Neural progenitor cell (in vitro differentiated cells): ENCODE measurements around the gene KRT222. TPM values are rescaled to one million over a fixed set of nuclear protein-coding genes. Genes with fewer than 3 reads are reported as not detected.

Source experiments
- DNase-seq: peaks from one replicate; pipeline ENCODE4 v3.0.0-alpha.2; 2016; ENCODE audit warnings: low spot score
- H2AFZ ChIP-seq: fragments of 200-600 bp; sonication (generic); replicated peaks from 2 replicates; pipeline ENCODE4 v1.6.1; 2016; ENCODE audit warnings: antibody characterized with exemption
- H3F3A ChIP-seq: fragments of 200-600 bp; sonication (generic); 2 replicates; pipeline ENCODE4 v1.6.1; 2016; ENCODE audit warnings: antibody characterized with exemption, low read depth
- H3K27ac ChIP-seq: fragments of 200-600 bp; sonication (generic); 2 replicates; pipeline ENCODE4 v1.5.1; 2016; ENCODE audit warnings: mild to moderate bottlenecking
- H3K27me3 ChIP-seq: fragments of 200-600 bp; sonication (generic); 2 replicates; pipeline ENCODE4 v1.6.1; 2016; ENCODE audit warnings: mild to moderate bottlenecking, moderate library complexity
- H3K36me3 ChIP-seq: fragments of 200-600 bp; sonication (generic); 2 replicates; pipeline ENCODE4 v1.5.1; 2016
- H3K4me1 ChIP-seq: fragments of 200-600 bp; sonication (generic); 2 replicates; pipeline ENCODE4 v1.6.1; 2016; ENCODE audit warnings: mixed run types
- H3K4me2 ChIP-seq: fragments of 200-600 bp; sonication (generic); 2 replicates; pipeline ENCODE4 v1.6.1; 2016
- H3K4me3 ChIP-seq: fragments of 200-600 bp; sonication (generic); 2 replicates; pipeline ENCODE4 v1.5.1; 2016
- H3K79me2 ChIP-seq: fragments of 200-600 bp; sonication (generic); 2 replicates; pipeline ENCODE4 v1.6.1; 2016; ENCODE audit warnings: low read depth
- H3K9ac ChIP-seq: fragments of 200-600 bp; sonication (generic); 2 replicates; pipeline ENCODE4 v1.6.1; 2016
- H3K9me3 ChIP-seq: fragments of 200-600 bp; sonication (generic); 2 replicates; pipeline ENCODE4 v1.5.1; 2016; ENCODE audit warnings: low read depth
- H4K20me1 ChIP-seq: fragments of 200-600 bp; sonication (generic); 2 replicates; pipeline ENCODE4 v1.6.1; 2016; ENCODE audit warnings: low read depth
- H3K27ac Mint-ChIP-seq: 3 replicates; pipeline ENCODE4 v1.8.0; 2021; ENCODE audit warnings: mixed read lengths
- H3K27me3 Mint-ChIP-seq: 2 replicates; pipeline ENCODE4 v1.8.0; 2022; ENCODE audit warnings: low read depth, mild to moderate bottlenecking, inconsistent platforms, moderate library complexity, mixed read lengths; ENCODE audit not compliant: insufficient read depth
- H3K36me3 Mint-ChIP-seq: 3 replicates; pipeline ENCODE4 v1.8.0; 2021; ENCODE audit warnings: mixed read lengths
- H3K4me1 Mint-ChIP-seq: 3 replicates; pipeline ENCODE4 v1.8.0; 2021; ENCODE audit warnings: mixed read lengths
- H3K4me3 Mint-ChIP-seq: 3 replicates; pipeline ENCODE4 v1.8.0; 2021; ENCODE audit warnings: mild to moderate bottlenecking, moderate library complexity, mixed read lengths
- H3K9me3 Mint-ChIP-seq: 3 replicates; pipeline ENCODE4 v1.8.0; 2020; ENCODE audit warnings: mixed read lengths
- EZH2 ChIP-seq: fragments of 200-600 bp; sonication (generic); IDR thresholded peaks from 2 replicates; pipeline ENCODE4 v1.6.1; 2017; ENCODE audit warnings: antibody characterized with exemption, mild to moderate bottlenecking, moderate library complexity
- EZH2phosphoT487 ChIP-seq: fragments of 200-600 bp; sonication (generic); IDR thresholded peaks from 2 replicates; pipeline ENCODE4 v1.6.1; 2017; ENCODE audit warnings: antibody characterized with exemption
- total RNA-seq: library from RNA; depleted of rRNA; stranded (reverse); fragments of >200 nt; gene quantifications from 2 replicates; pipeline ENCODE4 v1.2.3, GENCODE V29; 2015; ENCODE audit warnings: low replicate concordance
- TF ChIP-seq, protein P1 (sequence below): fragments of 200-600 bp; sonication (generic); IDR thresholded peaks from 2 replicates; pipeline ENCODE4 v1.5.1; 2017; ENCODE audit warnings: antibody characterized with exemption, mild to moderate bottlenecking

The KRT222 gene
- total RNA-seq, 1 donor from 2014 or later, result 0.39 TPM

DNA sequence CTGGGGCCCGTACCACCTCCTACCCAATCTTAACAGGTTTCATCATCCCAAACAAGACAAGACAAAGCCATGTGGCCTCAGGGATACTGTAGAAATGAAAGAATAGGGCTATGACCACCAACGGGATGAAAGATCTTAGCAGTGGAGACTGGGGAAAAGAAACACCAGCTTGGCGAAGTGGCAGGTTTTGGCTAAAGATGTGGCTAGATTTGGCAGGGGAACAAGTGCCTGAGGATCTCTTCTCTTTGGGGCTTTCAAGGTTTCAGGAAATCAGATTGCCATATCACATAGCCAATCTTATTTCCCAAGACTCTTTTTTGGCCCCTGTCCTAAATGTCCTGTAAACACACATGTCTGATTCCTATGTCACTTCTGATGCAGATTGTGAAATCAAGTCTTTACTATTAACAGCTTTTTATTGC, 31.7 kb upstream of the KRT222 start:
- H3K79me2 ChIP-seq, result no peaks in the 10 kb centered on the region
- H2AFZ ChIP-seq, result peak overlapping the region; percentile 61
- no peaks in the 10 kb centered on the region for H3K9me3 ChIP-seq
- no peak overlapping the region for H3K9ac ChIP-seq
- H3K4me1 ChIP-seq, result peaks cover 6% of the 10 kb centered on the region
- H3K27ac ChIP-seq, result no peak overlapping the region
- no peaks in the 10 kb centered on the region for H3F3A ChIP-seq
- no peaks in the 10 kb centered on the region for H4K20me1 ChIP-seq
- H3K27ac Mint-ChIP-seq, result no peak overlapping the region
- no peak for DNase-seq
- no peak overlapping the region for H3K4me2 ChIP-seq
- no peaks in the 10 kb centered on the region for H3K36me3 ChIP-seq
- no peaks in the 10 kb centered on the region for H3K9me3 Mint-ChIP-seq
- no peaks in the 10 kb centered on the region for H3K36me3 Mint-ChIP-seq
- no peaks in the 10 kb centered on the region for H3K27me3 ChIP-seq
- no peak overlapping the region for H3K4me3 ChIP-seq
- no peak overlapping the region for H3K4me3 Mint-ChIP-seq
- TF ChIP-seq EZH2 (no peak), EZH2phosphoT487 (no peak)
- TF ChIP-seq, protein P1, sequence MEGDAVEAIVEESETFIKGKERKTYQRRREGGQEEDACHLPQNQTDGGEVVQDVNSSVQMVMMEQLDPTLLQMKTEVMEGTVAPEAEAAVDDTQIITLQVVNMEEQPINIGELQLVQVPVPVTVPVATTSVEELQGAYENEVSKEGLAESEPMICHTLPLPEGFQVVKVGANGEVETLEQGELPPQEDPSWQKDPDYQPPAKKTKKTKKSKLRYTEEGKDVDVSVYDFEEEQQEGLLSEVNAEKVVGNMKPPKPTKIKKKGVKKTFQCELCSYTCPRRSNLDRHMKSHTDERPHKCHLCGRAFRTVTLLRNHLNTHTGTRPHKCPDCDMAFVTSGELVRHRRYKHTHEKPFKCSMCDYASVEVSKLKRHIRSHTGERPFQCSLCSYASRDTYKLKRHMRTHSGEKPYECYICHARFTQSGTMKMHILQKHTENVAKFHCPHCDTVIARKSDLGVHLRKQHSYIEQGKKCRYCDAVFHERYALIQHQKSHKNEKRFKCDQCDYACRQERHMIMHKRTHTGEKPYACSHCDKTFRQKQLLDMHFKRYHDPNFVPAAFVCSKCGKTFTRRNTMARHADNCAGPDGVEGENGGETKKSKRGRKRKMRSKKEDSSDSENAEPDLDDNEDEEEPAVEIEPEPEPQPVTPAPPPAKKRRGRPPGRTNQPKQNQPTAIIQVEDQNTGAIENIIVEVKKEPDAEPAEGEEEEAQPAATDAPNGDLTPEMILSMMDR, result no peak
- H3K4me1 Mint-ChIP-seq, result no peaks in the 10 kb centered on the region
- no peaks in the 10 kb centered on the region for H3K27me3 Mint-ChIP-seq

GRCh38 chr17:40695874-40696472, 31.0 kb upstream of the KRT222 start:
- Mint-ChIP-seq H3K27me3 (no peaks in the 10 kb centered on the region), H3K4me1 (no peaks in the 10 kb centered on the region), H3K36me3 (no peaks in the 10 kb centered on the region), H3K27ac (no peak overlapping the region), H3K4me3 (no peak overlapping the region), H3K9me3 (no peaks in the 10 kb centered on the region)
- Histone ChIP-seq H3K79me2 (no peaks in the 10 kb centered on the region), H3K9ac (no peak overlapping the region), H3K4me2 (no peak overlapping the region), H3K36me3 (no peaks in the 10 kb centered on the region), H2AFZ (peak overlapping the region; percentile 27), H3K9me3 (no peaks in the 10 kb centered on the region), H4K20me1 (no peaks in the 10 kb centered on the region), H3K27ac (no peak overlapping the region), H3K4me1 (peaks cover 6% of the 10 kb centered on the region), H3K4me3 (no peak overlapping the region), H3F3A (no peaks in the 10 kb centered on the region), H3K27me3 (no peaks in the 10 kb centered on the region)
- DNase-seq, result no peak
- TF ChIP-seq EZH2phosphoT487 (no peak), EZH2 (no peak)
- TF ChIP-seq, protein P1, result no peak

- no peaks in the 10 kb centered on the region for H4K20me1 ChIP-seq
- Mint-ChIP-seq H3K9me3 (no peaks in the 10 kb centered on the region), H3K4me1 (no peaks in the 10 kb centered on the region), H3K27me3 (peaks cover 4% of the 10 kb centered on the region), H3K27ac (no peak overlapping the region), H3K4me3 (no peak overlapping the region), H3K36me3 (no peaks in the 10 kb centered on the region)
- H3K79me2 ChIP-seq, result no peaks in the 10 kb centered on the region
- H3F3A ChIP-seq, result no peaks in the 10 kb centered on the region
- H3K27me3 ChIP-seq, result no peaks in the 10 kb centered on the region
- no peak overlapping the region for H3K9ac ChIP-seq
- H3K27ac ChIP-seq, result no peak overlapping the region
- no peaks in the 10 kb centered on the region for H3K9me3 ChIP-seq
- no peak for DNase-seq
- H3K4me3 ChIP-seq, result no peak overlapping the region
- H3K4me1 ChIP-seq, result peaks cover 6% of the 10 kb centered on the region
- H3K36me3 ChIP-seq, result no peaks in the 10 kb centered on the region
- no peak overlapping the region for H2AFZ ChIP-seq
- TF ChIP-seq, protein P1, result no peak
- no peak for TF ChIP-seq EZH2phosphoT487
- no peak for TF ChIP-seq EZH2
- H3K4me2 ChIP-seq, result no peak overlapping the region
Observed at GRCh38 chr17:40694584-40694983, 29.6 kb upstream of the KRT222 start.
